Parathyroid adenoma (tissue), 2 donors: Measurements from ENCODE around the gene AVPR2.

Experiments used
- H2AFZ ChIP-seq: fragments of 300-600 bp; sonication (generic); one replicate; pipeline ENCODE4 v1.7.0; 2017; ENCODE audit warnings: antibody characterized with exemption, mild to moderate bottlenecking
- H3K27ac ChIP-seq: fragments of 300-600 bp; sonication (generic); one replicate; pipeline ENCODE4 v1.7.0; 2017
- H3K27me3 ChIP-seq: fragments of 300-600 bp; sonication (generic); one replicate; pipeline ENCODE4 v1.7.0; 2017; ENCODE audit warnings: low read length; ENCODE audit not compliant: control insufficient read depth, insufficient read depth
- H3K36me3 ChIP-seq: fragments of 300-600 bp; sonication (generic); one replicate; pipeline ENCODE4 v1.7.0; 2017; ENCODE audit warnings: low read length; ENCODE audit not compliant: control insufficient read depth, insufficient read depth
- H3K4me1 ChIP-seq: fragments of 300-600 bp; sonication (generic); one replicate; pipeline ENCODE4 v1.7.0; 2017; ENCODE audit warnings: control low read depth
- H3K4me2 ChIP-seq: fragments of 300-600 bp; sonication (generic); one replicate; pipeline ENCODE4 v1.7.0; 2017; ENCODE audit warnings: low read length
- H3K4me3 ChIP-seq: fragments of 300-600 bp; sonication (generic); one replicate; pipeline ENCODE4 v1.7.0; 2017; ENCODE audit warnings: low read depth, low read length
- H3K79me2 ChIP-seq: fragments of 300-600 bp; sonication (generic); one replicate; pipeline ENCODE4 v1.7.0; 2017; ENCODE audit warnings: control low read depth
- H3K9ac ChIP-seq: fragments of 300-600 bp; sonication (generic); one replicate; pipeline ENCODE4 v1.7.0; 2017; ENCODE audit warnings: mild to moderate bottlenecking
- H3K9me3 ChIP-seq: fragments of 300-600 bp; sonication (generic); one replicate; pipeline ENCODE4 v1.7.0; 2017; ENCODE audit warnings: low read length; ENCODE audit not compliant: control insufficient read depth
- TF ChIP-seq, protein P1 (sequence below): fragments of 300-600 bp; sonication (generic); IDR thresholded peaks from one replicate; pipeline ENCODE4 v1.7.0; 2017; ENCODE audit warnings: antibody characterized with exemption, mild to moderate bottlenecking
- donor health status: primary hyperparathyroidism.

Gene AVPR2

GRCh38 chrX:153903991-153904957, at the start of gene AVPR2:
Gene AVPR2, plus strand, starts transcription at chrX:153904673. Its CDS starts 473 bp downstream, at chrX:153905146.
- H3K79me2 ChIP-seq, result no peaks in the 10 kb centered on the region
- no peak within 1 kb of the TSS for H2AFZ ChIP-seq
- H3K4me2 ChIP-seq, result no peak within 1 kb of the TSS
- no peak within 1 kb of the TSS for H3K27ac ChIP-seq
- no peaks in the 10 kb centered on the region for H3K36me3 ChIP-seq
- no peak within 1 kb of the TSS for H3K9ac ChIP-seq
- H3K27me3 ChIP-seq, result no peaks in the 10 kb centered on the region
- H3K4me1 ChIP-seq, result no peaks in the 10 kb centered on the region
- no peaks in the 10 kb centered on the region for H3K9me3 ChIP-seq
- H3K4me3 ChIP-seq, result no peak within 1 kb of the TSS
- TF ChIP-seq, protein P1, sequence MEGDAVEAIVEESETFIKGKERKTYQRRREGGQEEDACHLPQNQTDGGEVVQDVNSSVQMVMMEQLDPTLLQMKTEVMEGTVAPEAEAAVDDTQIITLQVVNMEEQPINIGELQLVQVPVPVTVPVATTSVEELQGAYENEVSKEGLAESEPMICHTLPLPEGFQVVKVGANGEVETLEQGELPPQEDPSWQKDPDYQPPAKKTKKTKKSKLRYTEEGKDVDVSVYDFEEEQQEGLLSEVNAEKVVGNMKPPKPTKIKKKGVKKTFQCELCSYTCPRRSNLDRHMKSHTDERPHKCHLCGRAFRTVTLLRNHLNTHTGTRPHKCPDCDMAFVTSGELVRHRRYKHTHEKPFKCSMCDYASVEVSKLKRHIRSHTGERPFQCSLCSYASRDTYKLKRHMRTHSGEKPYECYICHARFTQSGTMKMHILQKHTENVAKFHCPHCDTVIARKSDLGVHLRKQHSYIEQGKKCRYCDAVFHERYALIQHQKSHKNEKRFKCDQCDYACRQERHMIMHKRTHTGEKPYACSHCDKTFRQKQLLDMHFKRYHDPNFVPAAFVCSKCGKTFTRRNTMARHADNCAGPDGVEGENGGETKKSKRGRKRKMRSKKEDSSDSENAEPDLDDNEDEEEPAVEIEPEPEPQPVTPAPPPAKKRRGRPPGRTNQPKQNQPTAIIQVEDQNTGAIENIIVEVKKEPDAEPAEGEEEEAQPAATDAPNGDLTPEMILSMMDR, result no peak

DNA sequence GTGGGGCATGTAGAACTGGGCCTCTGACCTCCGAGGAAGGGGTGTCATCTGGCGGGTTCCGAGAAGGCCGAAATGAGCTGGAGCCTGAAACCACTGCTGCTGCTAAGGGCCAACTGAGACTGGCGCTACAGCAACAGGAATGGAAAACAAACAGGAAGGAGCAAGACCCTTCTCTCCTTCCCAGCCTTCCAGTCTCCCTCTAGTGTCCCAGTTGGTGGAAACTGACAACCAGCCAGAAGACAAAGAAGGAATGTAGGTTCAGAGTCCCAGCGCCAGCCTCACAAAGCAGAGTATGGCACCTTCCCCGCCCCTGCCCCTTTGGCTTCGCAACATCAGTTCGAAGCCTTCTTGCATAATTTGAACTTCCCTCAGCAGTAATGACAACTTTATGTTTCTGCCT, 49.8 kb upstream of the AVPR2 start:
- H3K27ac ChIP-seq, result no peak overlapping the region
- H3K79me2 ChIP-seq, result no peaks in the 10 kb centered on the region
- no peak overlapping the region for H3K4me3 ChIP-seq
- no peaks in the 10 kb centered on the region for H3K4me1 ChIP-seq
- H3K9me3 ChIP-seq, result no peaks in the 10 kb centered on the region
- no peak overlapping the region for H2AFZ ChIP-seq
- no peak overlapping the region for H3K4me2 ChIP-seq
- TF ChIP-seq, protein P1, result no peak
- H3K36me3 ChIP-seq, result no peaks in the 10 kb centered on the region
- H3K27me3 ChIP-seq, result no peaks in the 10 kb centered on the region
- no peak overlapping the region for H3K9ac ChIP-seq

GRCh38 chrX:153857348-153857903, 47.0 kb upstream of the AVPR2 start:
- H2AFZ ChIP-seq, result no peak overlapping the region
- no peaks in the 10 kb centered on the region for H3K9me3 ChIP-seq
- no peaks in the 10 kb centered on the region for H3K36me3 ChIP-seq
- H3K4me3 ChIP-seq, result no peak overlapping the region
- H3K27ac ChIP-seq, result no peak overlapping the region
- no peaks in the 10 kb centered on the region for H3K79me2 ChIP-seq
- no peak overlapping the region for H3K9ac ChIP-seq
- H3K4me2 ChIP-seq, result no peak overlapping the region
- no peaks in the 10 kb centered on the region for H3K4me1 ChIP-seq
- TF ChIP-seq, protein P1, result no peak
- no peaks in the 10 kb centered on the region for H3K27me3 ChIP-seq

- H3K9me3 ChIP-seq, result no peaks in the 10 kb centered on the region
- no peaks in the 10 kb centered on the region for H3K4me1 ChIP-seq
- no peak overlapping the region for H3K4me3 ChIP-seq
- H3K27me3 ChIP-seq, result no peaks in the 10 kb centered on the region
- H3K9ac ChIP-seq, result no peak overlapping the region
- no peak overlapping the region for H3K27ac ChIP-seq
- no peaks in the 10 kb centered on the region for H3K79me2 ChIP-seq
- H3K4me2 ChIP-seq, result no peak overlapping the region
- H2AFZ ChIP-seq, result no peak overlapping the region
- no peaks in the 10 kb centered on the region for H3K36me3 ChIP-seq
- TF ChIP-seq, protein P1, result no peak
Observed at GRCh38 chrX:153861151-153861550, 43.3 kb upstream of the AVPR2 start.
